CD4-positive, alpha-beta T cell (primary cell): ENCODE data around the gene CBFA2T3. TPM values are rescaled to one million over a fixed set of nuclear protein-coding genes. Genes with fewer than 3 reads are reported as not detected.

ENCODE experiments used
- ATAC-seq: fragments of 200-7000 bp; cut with Tn5 transposase; one replicate; pipeline ENCODE4 v1.10.0; 2022; ENCODE audit warnings: mild to moderate bottlenecking; ENCODE audit not compliant: poor library complexity
- CTCF ChIA-PET: fragments of 350-600 bp; sonication (Branson Sonifier 250); formaldehyde crosslinking; loops from one replicate; lab custom pipeline; 2021; ENCODE audit warnings: antibody characterized with exemption, inconsistent platforms; lab: Charles Lee
- POLR2A ChIA-PET: fragments of 350-600 bp; sonication (Branson Sonifier 250); formaldehyde crosslinking; loops from one replicate; lab custom pipeline; 2021; ENCODE audit warnings: antibody characterized with exemption, inconsistent platforms; lab: Charles Lee
- DNase-seq, 14 experiments: peaks; one replicate each; pipeline ENCODE4 v3.0.0-alpha.2; 2013 to 2020; ENCODE audit warnings: mixed read lengths in 2 of 14
- H3K27ac ChIP-seq, 2 donors: one replicate each; pipeline versions ENCODE4 v1.5.1 to v1.7.0; 2013; ENCODE audit warnings: low read length in 2 of 2, low read depth in 1 of 2, mild to moderate bottlenecking in 1 of 2
- H3K27me3 ChIP-seq, 2 experiments: 1 replicate in 1 of 2; 2 replicates in 1 of 2; pipeline versions ENCODE4 v1.6.1 to v1.7.0; 2013; ENCODE audit warnings: low read length in 2 of 2, control low read depth in 1 of 2, mild to moderate bottlenecking in 1 of 2, moderate library complexity in 1 of 2; ENCODE audit not compliant: insufficient read depth in 2 of 2, control insufficient read depth in 1 of 2
- H3K36me3 ChIP-seq: one replicate; pipeline ENCODE4 v1.6.1; 2013; ENCODE audit warnings: low read length, control low read depth; ENCODE audit not compliant: insufficient read depth
- H3K4me1 ChIP-seq: one replicate; pipeline ENCODE4 v1.6.1; 2013; ENCODE audit warnings: low read length, control low read depth; ENCODE audit not compliant: insufficient read depth
- H3K4me3 ChIP-seq: one replicate; pipeline ENCODE4 v1.5.1; 2013; ENCODE audit warnings: mild to moderate bottlenecking, low read length, moderate library complexity
- H3K9me3 ChIP-seq, 2 experiments: 1 replicate in 1 of 2; 2 replicates in 1 of 2; pipeline versions ENCODE4 v1.6.1 to v1.7.0; 2013; ENCODE audit warnings: low read length in 2 of 2, mild to moderate bottlenecking in 2 of 2, control low read depth in 1 of 2, moderate library complexity in 1 of 2; ENCODE audit not compliant: control insufficient read depth in 1 of 2, insufficient read depth in 1 of 2
- H3K27ac Mint-ChIP-seq: one replicate; pipeline ENCODE4 v1.8.0; 2020; ENCODE audit warnings: mixed read lengths
- H3K27me3 Mint-ChIP-seq: one replicate; pipeline ENCODE4 v1.8.0; 2021; ENCODE audit warnings: mixed read lengths
- H3K36me3 Mint-ChIP-seq: one replicate; pipeline ENCODE4 v1.8.0; 2021; ENCODE audit warnings: low read depth, mixed read lengths
- H3K4me1 Mint-ChIP-seq: one replicate; pipeline ENCODE4 v1.8.0; 2021; ENCODE audit warnings: low read depth, mixed read lengths
- H3K4me3 Mint-ChIP-seq: one replicate; pipeline ENCODE4 v1.8.0; 2020; ENCODE audit warnings: mild to moderate bottlenecking, mixed read lengths
- H3K9me3 Mint-ChIP-seq: one replicate; pipeline ENCODE4 v1.8.0; 2020; ENCODE audit warnings: mixed read lengths
- intact Hi-C, 2 experiments: fragments of 100-400 bp; cut with DNase I in 1 of 2; cut with micrococcal nuclease in 1 of 2; formaldehyde crosslinking; loops; one replicate each; pipeline versions ENCODE4 v1.15.1 to v1.9.0; 2023 to 2025; cut with DNase I, micrococcal nuclease
- total RNA-seq, 174 experiments: library from RNA in 2 of 174; stranded (reverse) in 2 of 174; gene quantifications; one replicate each; pipeline ENCODE4 v1.2.3 and lab custom pipeline; 2021 to 2026
- TF ChIP-seq, protein P1 (sequence below): fragments of 200-600 bp; IDR thresholded peaks from one replicate; pipeline ENCODE4 v1.8.0; 2022; ENCODE audit warnings: antibody characterized with exemption, mild to moderate bottlenecking

The CBFA2T3 gene
- total RNA-seq, 2 experiments from 2014 or later, result 0.80 to 1.6 TPM

DNA sequence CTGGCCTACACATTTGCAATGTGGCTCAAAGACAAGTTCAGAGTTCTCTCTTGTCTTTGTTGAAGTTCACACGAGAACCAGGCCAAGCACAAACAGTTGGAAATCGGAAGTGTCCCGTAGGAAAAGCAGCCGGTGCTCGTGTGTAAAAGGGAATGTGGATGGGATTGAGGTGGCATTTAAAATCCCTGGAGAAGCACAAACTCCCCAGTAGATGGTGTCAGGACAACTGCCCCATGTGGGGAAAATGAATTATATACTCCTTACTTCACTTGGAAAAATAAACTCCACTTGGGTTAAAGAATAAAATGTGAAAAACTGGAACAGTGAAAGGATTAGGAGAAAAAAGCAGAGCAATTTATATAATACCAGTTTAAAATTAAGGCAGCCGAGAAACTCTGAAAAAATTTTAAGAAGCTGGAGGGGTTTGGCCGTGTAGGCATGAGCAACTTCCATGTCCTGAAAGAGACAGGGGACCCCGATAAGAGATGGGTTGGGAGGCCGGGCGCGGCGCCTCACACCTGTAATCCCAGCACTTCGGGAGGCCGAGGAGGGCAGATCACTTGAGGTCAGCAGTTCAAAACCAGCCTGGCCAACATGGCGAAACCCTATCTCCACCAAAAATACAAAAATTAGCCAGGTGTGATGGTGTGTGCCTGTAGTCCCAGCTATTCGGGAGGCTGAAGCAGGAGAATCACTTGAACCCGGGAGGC is 28.1 kb downstream of the CBFA2T3 start:
- H3K4me3 ChIP-seq, result no peak overlapping the region
- TF ChIP-seq, protein P1, sequence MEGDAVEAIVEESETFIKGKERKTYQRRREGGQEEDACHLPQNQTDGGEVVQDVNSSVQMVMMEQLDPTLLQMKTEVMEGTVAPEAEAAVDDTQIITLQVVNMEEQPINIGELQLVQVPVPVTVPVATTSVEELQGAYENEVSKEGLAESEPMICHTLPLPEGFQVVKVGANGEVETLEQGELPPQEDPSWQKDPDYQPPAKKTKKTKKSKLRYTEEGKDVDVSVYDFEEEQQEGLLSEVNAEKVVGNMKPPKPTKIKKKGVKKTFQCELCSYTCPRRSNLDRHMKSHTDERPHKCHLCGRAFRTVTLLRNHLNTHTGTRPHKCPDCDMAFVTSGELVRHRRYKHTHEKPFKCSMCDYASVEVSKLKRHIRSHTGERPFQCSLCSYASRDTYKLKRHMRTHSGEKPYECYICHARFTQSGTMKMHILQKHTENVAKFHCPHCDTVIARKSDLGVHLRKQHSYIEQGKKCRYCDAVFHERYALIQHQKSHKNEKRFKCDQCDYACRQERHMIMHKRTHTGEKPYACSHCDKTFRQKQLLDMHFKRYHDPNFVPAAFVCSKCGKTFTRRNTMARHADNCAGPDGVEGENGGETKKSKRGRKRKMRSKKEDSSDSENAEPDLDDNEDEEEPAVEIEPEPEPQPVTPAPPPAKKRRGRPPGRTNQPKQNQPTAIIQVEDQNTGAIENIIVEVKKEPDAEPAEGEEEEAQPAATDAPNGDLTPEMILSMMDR, result no peak
- H3K9me3 Mint-ChIP-seq, result no peaks in the 10 kb centered on the region
- POLR2A ChIA-PET, result interaction anchor here (0.6 to 1.2 kb wide), 2 partner anchors 83 to 242 kb away, joined by 3 to 4 read pairs; no protein-coding TSS in a partner anchor
- peaks cover 0 to 6% of the 10 kb centered on the region in 2 experiments for H3K9me3 ChIP-seq
- CTCF ChIA-PET, result no interaction called here
- H3K4me1 ChIP-seq, result no peaks in the 10 kb centered on the region
- no peaks in the 10 kb centered on the region for H3K36me3 Mint-ChIP-seq
- no peak overlapping the region for H3K4me3 Mint-ChIP-seq
- ATAC-seq, result no peak
- peak in 1 of 14 experiments; percentile 1 for DNase-seq
- H3K27me3 Mint-ChIP-seq, result peaks cover 15% of the 10 kb centered on the region
- no peak overlapping the region for H3K27ac ChIP-seq
- intact Hi-C loops, result no loop called here
- H3K27me3 ChIP-seq, result no peaks in the 10 kb centered on the region
- no peak overlapping the region for H3K27ac Mint-ChIP-seq
- no peaks in the 10 kb centered on the region for H3K36me3 ChIP-seq
- H3K4me1 Mint-ChIP-seq, result no peaks in the 10 kb centered on the region

DNA sequence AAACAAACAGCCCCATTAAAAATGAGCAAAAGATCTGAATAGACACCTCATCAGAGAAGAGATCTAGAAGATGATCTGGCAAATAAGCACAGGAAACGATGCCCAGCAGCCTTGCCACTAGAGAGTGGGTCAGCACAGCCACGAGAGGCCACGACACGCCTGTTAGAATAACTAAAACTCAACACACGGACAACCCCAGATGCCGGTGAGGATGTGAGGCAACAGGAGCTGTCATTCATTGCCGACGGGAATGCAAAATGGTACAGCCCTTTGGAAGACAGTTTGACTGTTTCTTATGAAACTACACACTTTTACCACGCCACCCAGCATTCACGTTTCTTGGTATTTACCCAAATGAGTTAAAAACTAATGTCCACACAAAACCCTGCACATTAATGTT is 31.5 kb downstream of the CBFA2T3 start:
- TF ChIP-seq, protein P1, result no peak
- Histone ChIP-seq H3K27ac (no peak overlapping the region), H3K36me3 (no peaks in the 10 kb centered on the region), H3K4me1 (peaks cover 10% of the 10 kb centered on the region), H3K4me3 (no peak overlapping the region), H3K27me3 (peaks cover 18 to 20% of the 10 kb centered on the region in 2 experiments), H3K9me3 (peaks cover 0 to 9% of the 10 kb centered on the region in 2 experiments)
- Mint-ChIP-seq H3K27ac (no peak overlapping the region), H3K27me3 (peaks cover 29% of the 10 kb centered on the region), H3K4me3 (no peak overlapping the region), H3K9me3 (no peaks in the 10 kb centered on the region), H3K36me3 (no peaks in the 10 kb centered on the region), H3K4me1 (no peaks in the 10 kb centered on the region)
- DNase-seq, result no peak
- ChIA-PET POLR2A (no interaction called here), CTCF (no interaction called here)
- ATAC-seq, result no peak
- intact Hi-C loops, result no loop called here

DNA sequence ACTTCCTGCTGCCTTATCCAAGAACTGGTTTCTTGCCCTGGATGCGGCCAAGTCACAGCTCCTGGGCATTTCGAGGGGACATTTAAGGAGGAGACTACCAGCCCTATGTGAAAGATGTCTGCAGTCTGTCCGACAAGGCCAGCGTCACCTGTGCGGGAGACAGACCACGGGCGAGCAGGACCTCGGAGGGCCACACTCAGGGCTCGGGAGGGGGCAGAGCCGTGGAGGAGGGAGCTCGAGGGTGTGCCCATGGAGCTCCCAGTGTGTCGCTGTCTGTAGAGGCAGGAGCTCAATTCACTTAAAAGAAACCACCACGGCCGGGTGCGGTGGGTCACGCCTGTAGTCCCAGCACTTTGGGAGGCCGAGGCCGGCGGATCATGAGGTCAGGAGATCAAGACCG is 33.3 kb downstream of the CBFA2T3 start:
- ChIA-PET POLR2A (no interaction called here), CTCF (interaction anchor here (1.5 kb wide), 1 partner anchor 224 kb away, joined by 5 read pairs; no protein-coding TSS in a partner anchor)
- peaks cover 25% of the 10 kb centered on the region for H3K4me1 ChIP-seq
- H3K36me3 Mint-ChIP-seq, result no peaks in the 10 kb centered on the region
- H3K4me3 Mint-ChIP-seq, result no peak overlapping the region
- no peak overlapping the region for H3K27ac Mint-ChIP-seq
- no peak overlapping the region for H3K27ac ChIP-seq
- H3K4me1 Mint-ChIP-seq, result peaks cover 8% of the 10 kb centered on the region
- TF ChIP-seq, protein P1, result no peak
- H3K27me3 ChIP-seq, result peaks cover 33 to 37% of the 10 kb centered on the region in 2 experiments
- peaks cover 41% of the 10 kb centered on the region for H3K27me3 Mint-ChIP-seq
- no peaks in the 10 kb centered on the region for H3K9me3 Mint-ChIP-seq
- no peak overlapping the region for H3K4me3 ChIP-seq
- DNase-seq (no peak), ATAC-seq (no peak)
- intact Hi-C loops, result loop anchor here (2.0 to 5.0 kb wide), 3 partner anchors 126 to 223 kb away; no protein-coding TSS in a partner anchor
- no peaks in the 10 kb centered on the region for H3K36me3 ChIP-seq
- peaks cover 0 to 14% of the 10 kb centered on the region in 2 experiments for H3K9me3 ChIP-seq
